ENCODE measurements around the gene SLC13A2.

SLC13A2 gene

DNA sequence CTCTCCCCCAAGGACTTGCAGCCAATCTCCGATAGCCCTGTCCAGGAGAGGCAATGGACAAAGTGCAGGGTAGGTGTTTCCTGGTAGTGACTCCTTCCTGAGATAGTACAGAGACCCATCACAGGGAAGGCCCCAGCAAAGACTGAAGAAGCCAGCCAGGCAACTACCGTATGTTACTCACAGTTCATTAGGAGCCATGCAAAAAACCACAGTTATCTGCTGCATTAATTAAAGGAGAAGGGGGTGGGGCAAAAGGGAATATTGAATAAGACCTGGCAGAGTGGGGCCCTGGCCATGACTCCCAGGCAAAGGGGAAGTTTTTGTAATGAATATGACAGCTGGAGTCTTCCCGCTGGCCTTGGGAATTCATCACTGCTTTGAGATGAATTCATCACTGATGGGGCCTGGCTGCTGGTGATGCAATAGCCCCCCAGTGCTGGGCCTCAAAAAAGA is 2.5 kb upstream of the SLC13A2 start:
- DNase-seq: no peak

DNA sequence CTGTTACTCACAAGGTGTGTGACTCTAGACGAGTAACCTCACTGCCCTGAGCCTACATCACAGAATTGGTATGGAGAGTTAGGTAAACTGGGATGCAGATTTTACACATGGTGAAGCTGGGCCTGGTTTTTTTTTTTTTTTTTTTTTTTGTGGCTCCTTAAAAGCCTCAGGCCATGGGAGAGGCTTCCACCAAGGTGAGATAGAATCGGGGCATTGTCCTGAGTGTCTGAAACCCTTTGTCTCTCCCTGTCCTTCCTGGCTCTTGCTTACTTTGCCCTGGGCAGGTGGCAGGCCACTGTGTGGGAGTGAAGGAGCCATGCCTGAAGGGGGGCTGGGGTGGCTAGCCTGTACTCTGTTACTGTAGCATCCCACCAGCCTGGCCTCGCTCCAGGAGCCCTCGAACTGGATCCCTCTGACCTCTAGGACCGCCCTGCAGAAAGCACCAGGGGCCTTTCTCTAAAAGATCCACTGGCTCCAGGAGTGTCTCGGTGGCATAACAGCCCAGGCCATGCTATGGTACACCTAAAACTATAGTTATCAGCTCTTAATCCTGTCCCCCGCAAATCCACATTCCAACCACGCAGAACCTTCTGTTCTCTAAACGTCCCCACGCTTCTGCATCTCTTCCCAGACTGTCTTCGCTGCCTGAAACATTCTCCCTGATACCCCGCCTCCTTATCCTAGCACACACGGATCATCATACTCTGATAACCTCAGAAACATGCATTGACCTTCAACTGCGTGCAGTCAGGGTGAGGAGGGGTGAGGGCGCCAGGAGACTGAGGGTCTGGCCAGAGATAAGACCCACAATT is 1.7 kb upstream of the SLC13A2 start:
- no peak for DNase-seq

DNA sequence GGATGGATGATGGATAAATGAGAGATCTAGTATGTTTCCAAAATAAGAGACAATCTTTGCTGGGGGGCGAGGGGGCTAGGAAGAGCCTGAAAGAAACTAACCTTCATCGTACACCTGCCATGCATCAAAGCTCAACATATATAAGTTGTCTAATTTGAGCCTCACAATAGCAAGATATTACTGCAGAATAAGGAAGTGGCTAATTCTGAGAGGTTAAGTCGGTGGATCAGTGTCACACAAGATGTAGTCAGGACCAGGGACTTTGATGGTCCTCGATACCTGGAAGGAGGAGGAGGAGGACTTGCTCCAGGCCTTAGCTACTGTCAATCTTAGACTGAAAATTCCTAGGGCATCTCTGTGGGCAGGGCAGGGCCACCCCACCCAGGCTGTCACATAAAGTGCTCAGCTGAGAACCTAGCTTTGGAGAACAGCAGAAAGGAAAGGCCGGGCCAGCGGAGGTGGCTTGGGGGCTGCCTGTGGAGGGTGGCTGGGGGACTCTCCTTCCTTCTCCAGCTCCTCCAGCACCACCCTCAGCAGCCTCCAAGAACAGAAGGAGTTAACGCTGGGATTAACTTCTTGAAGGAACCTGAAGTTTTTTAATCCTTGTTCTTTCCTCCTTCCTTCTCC is 460 bp upstream of the SLC13A2 start:
- DNase-seq: no peak

DNA sequence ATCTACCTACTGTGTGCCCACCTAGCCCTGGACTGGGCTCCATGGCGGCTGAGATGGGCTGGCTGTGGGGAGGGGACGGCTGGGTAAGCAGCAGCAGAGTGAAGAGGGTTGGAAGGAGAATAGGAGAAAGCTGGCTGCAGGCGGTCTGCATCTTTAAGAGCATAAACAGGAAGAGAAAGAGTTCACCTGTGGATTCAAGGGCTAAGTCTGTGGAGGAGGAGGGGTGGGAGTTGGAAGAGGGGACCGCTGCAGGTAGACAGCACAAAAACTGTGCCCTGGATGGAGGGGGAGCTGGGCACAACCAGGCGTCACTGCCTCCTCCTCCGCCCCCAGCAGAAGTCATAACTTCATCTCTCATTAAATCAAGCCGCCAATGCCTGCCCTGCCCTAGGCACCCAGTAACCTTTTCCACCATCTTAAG is 677 bp downstream of the SLC13A2 start:
- no peak for DNase-seq

DNA sequence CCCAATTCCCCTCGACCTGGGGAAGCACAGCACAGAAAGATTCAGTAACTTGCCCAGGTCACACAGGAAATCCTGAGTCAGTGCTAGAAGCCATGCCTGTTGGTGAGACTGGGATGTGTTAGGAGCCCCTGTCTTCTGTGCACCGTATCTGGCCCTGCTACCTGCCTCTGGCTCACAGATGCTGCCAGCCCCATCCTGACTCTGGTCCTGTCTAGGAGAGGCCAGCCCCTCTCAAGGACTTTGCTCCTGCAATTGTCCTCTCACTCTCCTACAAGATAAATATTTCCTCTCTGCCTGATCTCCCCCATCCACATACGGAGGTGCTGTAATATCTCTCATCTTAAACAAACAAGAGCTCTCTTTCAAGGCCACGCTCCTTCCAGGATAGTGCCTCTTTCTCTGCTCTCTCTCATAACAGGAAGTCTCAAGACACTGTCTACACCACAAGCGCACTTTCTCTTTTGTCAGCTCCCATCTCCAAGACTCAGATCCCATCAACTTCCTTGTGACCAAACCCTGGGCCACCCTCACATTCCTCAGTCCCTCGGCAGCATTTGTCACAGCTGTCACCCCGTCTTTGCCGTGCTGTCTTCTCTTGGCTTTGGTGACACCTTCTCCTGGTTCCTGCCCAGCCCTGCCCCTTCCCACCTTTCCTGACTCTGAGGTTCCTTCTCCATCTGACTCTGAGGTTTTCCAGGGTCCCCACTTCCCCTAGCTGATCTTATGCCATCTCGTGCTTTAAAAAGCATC is 1.9 kb downstream of the SLC13A2 start:
- DNase-seq: no peak

DNA sequence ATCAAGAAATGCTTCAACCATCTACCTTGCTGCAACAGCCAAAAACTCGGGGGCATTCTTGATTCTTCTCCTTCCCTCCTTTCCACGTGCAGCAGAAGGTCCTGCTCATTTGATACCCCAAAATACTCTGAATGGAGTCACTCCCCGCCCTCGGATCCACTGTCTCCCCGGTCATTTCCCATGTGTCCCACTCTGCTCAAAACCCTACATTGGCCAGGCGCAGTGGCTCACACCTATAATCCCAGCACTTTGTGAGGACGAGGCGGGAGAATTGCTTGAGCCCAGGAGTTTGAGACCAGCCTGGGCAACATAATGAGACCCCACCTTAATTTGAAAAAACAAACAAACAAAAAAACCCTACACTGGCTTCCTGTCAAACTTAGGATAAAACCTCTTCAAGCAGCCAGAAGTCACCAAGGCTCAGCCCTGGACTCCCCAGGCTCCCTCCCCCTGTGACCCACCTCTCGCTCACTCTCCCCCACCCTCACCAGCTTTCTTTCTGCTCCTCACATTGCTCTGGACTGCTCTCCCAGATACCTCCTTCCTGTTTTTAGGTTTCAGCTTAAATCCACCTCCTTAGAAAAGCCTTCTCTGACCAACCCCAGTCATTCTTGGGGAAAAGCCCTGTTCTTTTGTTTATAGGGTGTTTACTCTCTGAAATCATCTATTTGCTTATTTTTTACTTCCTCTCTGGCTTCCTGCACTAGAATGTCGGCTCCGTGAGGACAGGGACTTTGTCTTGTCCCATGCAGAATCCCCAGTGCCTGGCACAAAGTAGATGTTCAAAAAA is 2.8 kb downstream of the SLC13A2 start:
- no peak for DNase-seq

DNA sequence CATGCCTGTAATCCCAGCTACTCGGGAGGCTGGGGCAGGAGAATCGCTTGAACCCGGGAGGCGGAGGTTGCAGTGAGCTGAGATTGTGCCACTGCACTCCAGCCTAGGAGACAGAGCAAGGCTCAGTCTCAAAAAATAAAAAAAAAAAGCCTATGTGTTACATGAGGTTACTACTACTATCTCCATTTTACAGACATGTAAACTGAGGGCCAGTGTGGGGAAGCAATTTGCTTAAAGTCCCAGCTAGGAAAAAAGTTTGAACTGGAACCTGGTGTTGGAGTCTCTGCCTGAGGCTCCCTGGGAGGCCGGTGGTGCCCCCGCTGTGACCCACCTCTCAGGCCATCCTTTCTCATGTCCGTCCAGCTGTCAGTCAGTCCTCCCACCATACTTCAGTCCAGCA is 4.5 kb downstream of the SLC13A2 start:
- DNase-seq: no peak

DNA sequence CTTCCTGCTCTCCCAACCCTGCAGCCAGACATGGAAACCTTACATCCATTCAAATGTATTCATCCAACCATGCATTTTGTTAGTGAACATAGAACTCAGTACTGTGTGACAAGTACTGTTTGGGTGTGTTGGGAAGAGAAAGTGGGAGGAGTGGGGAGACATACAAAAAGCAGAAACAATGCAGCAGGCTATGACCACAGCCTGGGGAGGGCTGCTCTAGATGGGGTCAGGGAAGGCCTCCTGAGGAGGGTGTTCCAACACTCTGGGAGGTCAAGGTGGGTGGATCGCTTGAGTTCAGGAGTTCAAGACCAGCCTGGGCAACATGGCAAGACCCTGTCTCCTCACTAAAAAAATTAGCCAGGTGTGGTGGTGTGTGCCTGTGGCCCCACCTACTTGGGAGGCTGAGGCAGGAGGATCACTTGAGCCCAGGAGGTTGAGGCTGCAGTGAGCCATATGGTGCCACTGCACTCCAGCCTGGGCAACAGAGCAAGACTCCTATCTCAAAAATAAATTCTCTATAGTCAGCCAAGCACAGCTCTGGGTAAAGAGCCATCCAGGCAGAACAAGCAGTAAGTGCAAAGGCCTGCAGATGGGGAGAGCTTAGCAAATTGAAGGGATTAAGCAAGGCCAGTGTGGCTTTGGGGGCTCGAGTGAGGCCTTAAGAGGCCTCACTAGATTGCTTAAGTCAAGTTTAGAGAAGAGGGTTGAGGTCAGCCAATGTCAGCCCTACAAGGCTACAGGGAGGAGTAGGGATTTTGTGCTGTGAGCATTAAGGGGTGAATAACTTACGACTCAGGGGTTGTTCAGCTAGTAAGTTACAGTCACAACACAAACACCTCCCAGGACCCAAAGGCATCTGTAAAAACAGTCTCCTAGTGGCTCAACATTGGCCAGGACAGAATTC is 5.5 kb downstream of the SLC13A2 start:
- DNase-seq: no peak

DNA sequence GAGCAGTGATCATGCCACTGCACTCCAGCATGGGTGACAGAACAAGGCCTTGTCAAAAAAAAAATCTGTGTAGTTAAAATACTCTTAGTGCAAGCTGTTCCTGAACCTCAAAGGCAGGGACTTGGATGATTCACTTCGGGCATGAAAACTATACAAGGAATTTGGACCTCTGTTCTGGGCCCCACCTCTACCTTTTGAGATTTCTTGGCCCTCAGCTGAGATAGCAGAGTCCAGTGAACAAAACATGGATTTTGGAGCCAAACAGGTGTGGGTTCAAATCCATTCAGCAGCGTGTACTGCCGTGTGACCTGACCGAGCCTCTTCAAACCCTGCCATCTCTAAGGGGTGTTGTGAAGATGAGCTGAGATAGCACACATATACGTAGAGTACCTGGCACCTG is 6.8 kb downstream of the SLC13A2 start:
- no peak for DNase-seq

DNA sequence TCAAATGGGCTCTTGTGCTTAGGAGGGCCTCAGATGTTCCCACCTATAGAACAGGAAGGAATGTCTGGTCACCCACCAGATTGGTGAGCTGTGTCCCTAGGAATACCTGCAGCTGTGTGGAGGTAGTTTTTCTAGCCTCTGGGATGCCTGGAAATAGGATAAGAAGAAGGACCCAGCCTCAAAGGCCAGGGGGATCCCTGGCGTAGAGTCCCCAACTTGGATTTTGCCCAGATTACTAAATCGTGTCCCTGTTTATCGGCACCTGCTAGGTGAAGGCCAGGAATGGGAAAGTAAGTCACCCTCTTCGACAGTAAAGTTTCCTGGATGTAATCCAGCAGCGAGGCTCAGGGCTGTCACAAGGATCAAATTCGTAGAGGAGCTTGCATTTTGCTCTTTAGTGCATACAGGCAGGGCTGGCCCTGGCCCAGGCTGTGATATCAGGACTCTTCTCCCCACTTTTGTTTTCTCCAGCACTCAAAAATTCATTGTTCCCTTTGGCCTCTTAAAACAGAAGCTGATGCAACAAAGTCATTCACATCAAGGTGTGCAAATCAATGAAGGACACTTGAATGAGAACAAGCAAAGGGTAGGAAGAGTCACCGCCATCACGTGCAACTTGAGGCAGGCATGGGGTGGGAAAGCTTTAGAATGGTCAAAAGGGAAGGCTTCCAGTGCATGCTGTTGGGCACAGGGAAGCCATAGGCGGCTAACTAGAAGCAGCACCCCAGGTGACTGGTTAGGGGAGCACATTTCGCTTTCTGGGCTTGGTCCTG is 7.5 kb downstream of the SLC13A2 start:
- DNase-seq: no peak

DNA sequence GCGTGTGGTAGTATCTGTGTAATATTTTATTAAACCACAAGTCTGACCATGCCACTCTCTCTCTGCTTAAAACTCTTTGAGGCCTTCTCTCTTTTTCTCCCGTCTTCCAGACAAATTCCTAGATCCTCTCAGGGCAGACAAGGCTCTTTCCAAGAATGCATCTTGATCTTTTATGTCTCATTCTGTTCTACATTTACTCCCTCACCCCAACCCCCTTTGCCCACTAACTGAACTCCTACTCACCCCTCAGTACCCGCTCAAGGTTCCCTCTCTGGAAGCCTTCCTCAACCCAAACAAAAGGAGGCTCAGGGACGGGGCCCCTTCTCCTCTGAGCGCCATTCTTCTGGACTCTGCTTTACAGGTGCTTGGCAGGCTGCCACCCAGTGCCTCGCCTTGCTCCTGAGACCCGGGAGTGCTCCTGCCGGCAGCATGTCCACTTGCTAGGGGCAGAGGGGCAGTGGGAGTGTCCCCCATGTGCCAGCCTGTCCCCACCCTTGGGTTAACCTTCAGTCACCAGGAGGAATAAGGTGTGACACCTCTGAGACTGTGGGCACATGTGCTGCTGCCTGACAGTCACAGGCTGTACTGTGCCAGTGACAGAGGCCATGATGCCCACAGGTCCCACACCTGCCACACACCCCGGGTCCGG is 9.2 kb downstream of the SLC13A2 start:
- no peak for DNase-seq

DNA sequence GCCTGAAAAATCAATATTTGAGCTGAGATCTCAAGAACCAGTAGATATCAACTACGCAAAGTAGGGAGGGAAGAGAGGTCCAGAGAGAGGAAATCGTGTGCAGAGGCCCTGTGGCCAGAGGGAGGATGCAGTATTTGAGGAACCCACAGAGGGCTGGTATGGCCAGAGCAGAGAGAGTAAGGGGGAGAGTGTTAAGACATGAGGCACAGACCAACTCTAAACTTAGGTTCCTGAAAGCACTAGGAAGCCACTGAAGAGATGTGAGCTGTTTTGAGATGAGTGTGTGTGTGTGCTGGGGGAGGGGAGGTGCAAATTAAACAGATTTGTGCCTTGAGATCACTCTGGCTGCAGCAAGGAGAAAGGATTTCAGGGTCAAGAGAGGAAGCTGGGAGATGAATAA is 10.9 kb downstream of the SLC13A2 start:
- DNase-seq: no peak

DNA sequence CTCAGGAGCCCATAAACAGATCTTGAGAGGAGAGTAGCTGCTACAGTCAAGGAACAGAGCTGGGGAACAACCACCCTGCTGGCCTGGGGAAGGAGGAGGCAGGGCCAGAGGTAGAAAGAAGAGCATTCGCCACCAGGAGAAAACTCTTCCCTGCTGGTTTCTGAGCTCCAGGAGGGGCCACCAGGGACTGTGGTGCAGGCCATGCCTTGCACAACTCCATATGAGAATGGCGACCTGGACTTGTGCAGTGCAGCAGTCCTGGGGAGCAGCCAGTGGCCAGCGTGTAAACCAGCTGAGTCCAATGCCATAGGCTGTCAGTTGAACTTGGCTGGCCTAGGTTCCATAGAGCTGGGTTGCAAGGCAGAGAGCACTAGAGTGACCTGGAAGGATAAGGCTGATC is 11.6 kb downstream of the SLC13A2 start:
- DNase-seq: no peak

DNA sequence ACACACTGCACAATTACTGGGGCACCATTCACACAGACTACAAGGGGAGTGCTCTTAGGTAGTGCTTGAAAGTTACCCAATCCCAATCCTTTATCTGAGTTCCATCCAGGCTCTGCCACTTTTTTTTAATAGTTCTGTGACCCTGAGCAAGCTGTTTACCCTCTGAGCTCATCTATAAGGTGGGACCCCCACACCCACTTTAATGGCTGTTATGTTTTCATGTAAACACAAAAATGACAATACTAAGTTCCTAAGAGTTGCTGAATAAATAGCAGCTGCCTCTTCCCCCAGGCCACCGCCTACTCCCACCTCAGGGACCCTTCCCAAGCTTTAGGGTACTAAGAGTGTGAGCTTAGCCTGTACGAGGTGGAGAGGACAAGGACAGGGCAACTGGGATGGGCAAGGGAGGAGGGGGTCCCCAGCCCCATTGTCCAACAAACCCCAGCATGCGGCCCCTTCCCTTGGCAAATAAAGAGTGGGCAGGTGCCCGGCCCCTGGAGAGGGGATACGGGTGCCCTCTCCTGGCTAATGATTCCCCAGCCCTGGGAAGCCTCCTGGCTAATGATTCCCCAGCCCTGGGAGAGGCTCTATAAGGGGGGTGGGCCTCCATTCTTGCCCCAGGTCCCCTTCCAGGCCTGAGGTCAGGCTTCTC is 14.6 kb downstream of the SLC13A2 start:
- no peak for DNase-seq

DNA sequence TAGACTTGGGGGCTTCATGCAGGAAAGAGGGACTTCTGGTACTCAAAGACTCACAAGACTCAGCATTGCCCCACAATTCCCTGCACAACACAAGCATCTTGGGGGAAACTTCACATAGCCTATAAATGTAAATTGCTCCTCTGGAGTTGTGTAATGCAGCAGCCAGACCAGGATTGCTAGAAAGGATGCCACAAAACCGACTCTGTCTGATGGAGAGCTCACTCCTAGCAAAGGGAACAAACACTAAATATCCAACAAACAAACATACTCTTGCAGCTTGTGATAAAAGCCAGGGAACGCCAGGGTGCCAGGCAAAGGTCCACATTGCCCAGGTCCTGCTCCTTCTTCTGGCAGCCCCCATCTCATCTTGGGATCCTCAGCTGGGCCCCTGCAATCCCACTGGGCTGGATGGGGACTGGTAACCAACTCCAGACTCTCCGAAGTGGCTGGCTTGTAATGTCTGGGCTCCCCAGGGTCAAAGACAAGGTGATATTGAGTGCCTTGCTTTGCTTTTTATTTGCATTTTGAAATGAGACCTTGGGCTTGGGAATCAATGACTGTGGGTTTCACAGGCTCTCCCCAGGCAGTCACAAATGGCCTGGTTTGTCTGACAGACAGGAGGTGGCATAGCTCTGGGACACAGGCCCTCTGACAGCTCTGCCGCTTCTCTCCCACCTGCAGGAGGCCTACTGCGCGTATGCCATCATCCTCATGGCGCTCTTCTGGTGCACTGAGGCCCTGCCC is 15.3 kb downstream of the SLC13A2 start:
- DNase-seq: no peak

DNA sequence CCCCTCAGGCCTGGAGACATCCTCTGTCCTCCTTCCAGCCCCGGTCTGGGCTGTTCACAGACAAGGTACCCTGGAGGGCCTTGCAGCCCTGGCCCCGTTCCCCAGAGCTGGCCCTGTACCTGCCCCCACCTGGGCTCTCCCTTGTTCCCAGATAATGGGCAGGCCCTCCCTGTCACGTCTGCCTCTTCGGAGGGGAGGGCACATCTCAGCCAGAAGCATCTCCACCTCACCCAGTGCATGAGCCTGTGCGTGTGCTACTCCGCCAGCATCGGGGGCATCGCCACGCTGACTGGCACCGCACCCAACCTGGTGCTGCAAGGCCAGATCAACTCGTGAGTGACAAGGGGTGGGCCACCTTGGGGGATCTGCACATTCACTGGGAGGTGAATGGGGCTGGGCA is 17.8 kb downstream of the SLC13A2 start:
- DNase-seq: no peak

DNA sequence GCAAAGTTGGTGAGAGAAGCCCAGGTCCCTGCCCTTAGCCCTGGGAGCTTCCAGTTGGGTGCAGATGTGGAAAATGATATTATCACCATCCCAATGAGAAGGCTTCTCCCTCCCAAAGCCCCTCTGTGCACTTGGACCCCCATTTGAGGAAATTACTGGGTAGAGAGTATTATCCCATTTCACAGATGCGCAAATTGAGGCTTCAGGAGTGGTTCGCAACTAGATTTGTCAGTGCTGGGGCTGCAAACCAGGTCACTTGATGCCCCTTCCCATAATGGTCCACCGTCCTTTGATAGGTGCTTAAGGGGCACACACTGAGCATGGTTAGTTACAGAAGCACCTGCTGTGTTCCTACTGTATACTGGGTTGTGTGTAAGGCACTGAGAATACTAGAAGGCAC is 18.4 kb downstream of the SLC13A2 start:
- no peak for DNase-seq

DNA sequence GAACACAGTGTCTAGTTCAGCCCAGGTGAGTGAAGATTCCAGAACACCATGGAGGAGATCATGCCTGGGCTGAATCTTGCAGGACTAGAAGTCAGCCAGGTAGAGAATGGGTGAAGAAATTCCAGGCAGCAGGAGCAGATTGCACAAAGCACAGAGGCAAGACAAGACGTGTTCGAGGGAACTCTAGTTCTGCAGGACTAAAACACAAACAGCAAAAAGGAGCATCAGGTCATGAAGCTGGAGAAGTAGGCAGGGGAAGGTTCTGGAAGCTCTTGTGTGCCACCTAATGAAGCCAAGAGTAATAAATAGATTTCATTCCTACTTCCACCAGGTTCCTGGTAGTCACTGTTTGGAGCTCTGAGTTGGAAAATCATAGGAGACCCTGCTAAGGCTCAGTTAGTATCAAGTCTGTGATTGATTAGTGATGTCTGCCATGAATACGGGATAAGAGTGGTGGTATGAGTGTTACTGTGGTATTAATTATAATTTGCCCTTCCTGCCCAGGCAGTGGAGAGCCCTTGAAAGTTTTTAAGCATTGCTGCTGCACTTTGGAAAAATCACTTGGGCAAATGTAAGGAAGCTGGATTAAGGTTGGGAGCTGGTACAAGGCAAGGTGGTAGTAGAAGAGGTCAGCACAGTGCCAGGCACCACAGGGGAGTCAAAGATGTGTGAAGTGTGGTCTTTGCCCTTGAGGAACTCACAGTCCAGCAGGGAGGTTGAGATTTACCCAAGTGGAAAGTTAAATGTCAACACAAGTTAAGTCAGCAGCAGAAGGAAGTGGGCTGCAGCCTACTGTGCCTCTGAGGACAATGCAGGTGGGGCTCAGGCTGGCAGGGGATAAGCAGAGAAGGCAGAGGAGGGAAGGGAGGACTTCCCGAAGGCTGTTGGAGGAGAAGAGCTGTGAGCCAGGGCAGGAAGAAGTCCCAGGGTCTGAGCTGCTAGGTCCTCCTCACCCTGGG is 19.2 kb downstream of the SLC13A2 start:
- no peak for DNase-seq
